Measurements from ENCODE around the gene ZNF654. TPM values are rescaled to one million over a fixed set of nuclear protein-coding genes. Genes with fewer than 3 reads are reported as not detected.
"Not testable (repeated sequence)": the region's sequence is repeated elsewhere in the genome, so short reads cannot be mapped to it uniquely, and the experiment has no call there.

ZNF654 gene
- total RNA-seq, 2 experiments from 2014 or later = 5.6 to 18.5 TPM

- POLR2A ChIA-PET = interaction anchor here (0.9 kb wide), 1 partner anchor 18 kb away, joined by 3 read pairs; no protein-coding TSS in a partner anchor
- Histone ChIP-seq H3K9me2 (ENCODE audit: insufficient read depth, low read length) (no peaks in the 10 kb centered on the region), H3K79me2 (ENCODE audit: insufficient read depth, low read depth, low read length) (no peaks in the 10 kb centered on the region), H3K9me3 (ENCODE audit: low read length) (no peaks in the 10 kb centered on the region), H2AFZ (ENCODE audit: low read length) (no peak overlapping the region), H3K4me3 (ENCODE audit: low read depth, low read length, poor library complexity, severe bottlenecking) (no peak overlapping the region), H3K4me2 (ENCODE audit: low read length) (no peak overlapping the region), H3K36me3 (ENCODE audit: insufficient read depth, low read length) (no peaks in the 10 kb centered on the region), H3K4me1 (ENCODE audit: insufficient read depth, low read length, poor library complexity, severe bottlenecking) (no peaks in the 10 kb centered on the region), H3K27ac (ENCODE audit: low read depth, low read length, poor library complexity, severe bottlenecking) (no peak overlapping the region), H4K20me1 (ENCODE audit: insufficient read depth, low read length) (no peaks in the 10 kb centered on the region)
- TF ChIP-seq CTCF (conservative IDR thresholded peaks at IDR 0.05; ENCODE audit: low read length) (no peak), EZH2phosphoT487 (IDR thresholded peaks at IDR 0.05; ENCODE audit: borderline replicate concordance, low read depth, low read length) (no peak)
- intact Hi-C loops (cut with micrococcal nuclease; ENCODE audit: unreplicated experiment) = no loop called here
- CTCF ChIA-PET (ENCODE audit: unreplicated experiment) = no interaction called here
- DNase-seq (ENCODE audit: low spot score) = no peak
- BruUV-seq (replicated peaks) = no TSS peak
Observed at GRCh38 chr3:88013592-88013991, 45.5 kb upstream of the ZNF654 start.

- H3K9me3 ChIP-seq (ENCODE audit: low read length); H3K9me2 ChIP-seq (ENCODE audit: insufficient read depth, low read length); intact Hi-C loops (cut with micrococcal nuclease; ENCODE audit: unreplicated experiment); H3K79me2 ChIP-seq (ENCODE audit: insufficient read depth, low read depth, low read length); H3K4me3 ChIP-seq (ENCODE audit: low read depth, low read length, poor library complexity, severe bottlenecking); BruUV-seq (replicated peaks); H3K36me3 ChIP-seq (ENCODE audit: insufficient read depth, low read length); POLR2A ChIA-PET; CTCF ChIA-PET (ENCODE audit: unreplicated experiment); H3K27ac ChIP-seq (ENCODE audit: low read depth, low read length, poor library complexity, severe bottlenecking); DNase-seq (ENCODE audit: low spot score); H3K4me1 ChIP-seq (ENCODE audit: insufficient read depth, low read length, poor library complexity, severe bottlenecking); H4K20me1 ChIP-seq (ENCODE audit: insufficient read depth, low read length); H3K4me2 ChIP-seq (ENCODE audit: low read length); H2AFZ ChIP-seq (ENCODE audit: low read length): not testable (repeated sequence)
Observed at GRCh38 chr3:88015656-88016055, 43.4 kb upstream of the ZNF654 start.

- H3K4me1 ChIP-seq (ENCODE audit: insufficient read depth, low read length, poor library complexity, severe bottlenecking) = no peaks in the 10 kb centered on the region
- no peaks in the 10 kb centered on the region for H3K36me3 ChIP-seq (ENCODE audit: insufficient read depth, low read length)
- H3K4me3 ChIP-seq (ENCODE audit: low read depth, low read length, poor library complexity, severe bottlenecking) = no peak overlapping the region
- intact Hi-C loops (cut with micrococcal nuclease; ENCODE audit: unreplicated experiment) = no loop called here
- no peak overlapping the region for H2AFZ ChIP-seq (ENCODE audit: low read length)
- no TSS peak for BruUV-seq (replicated peaks)
- ChIA-PET POLR2A (interaction anchor here (0.5 to 1.4 kb wide), 5 partner anchors 10 to 150 kb away, joined by 3 read pairs; no protein-coding TSS in a partner anchor), CTCF (ENCODE audit: unreplicated experiment) (interaction anchor here (0.8 kb wide), 1 partner anchor 14 kb away, joined by 3 read pairs; no protein-coding TSS in a partner anchor)
- no peak overlapping the region for H3K27ac ChIP-seq (ENCODE audit: low read depth, low read length, poor library complexity, severe bottlenecking)
- H3K9me2 ChIP-seq (ENCODE audit: insufficient read depth, low read length) = no peaks in the 10 kb centered on the region
- H4K20me1 ChIP-seq (ENCODE audit: insufficient read depth, low read length) = no peaks in the 10 kb centered on the region
- H3K9me3 ChIP-seq (ENCODE audit: low read length) = no peaks in the 10 kb centered on the region
- H3K79me2 ChIP-seq (ENCODE audit: insufficient read depth, low read depth, low read length) = no peaks in the 10 kb centered on the region
- TF ChIP-seq EZH2phosphoT487 (IDR thresholded peaks at IDR 0.05; ENCODE audit: borderline replicate concordance, low read depth, low read length) (no peak), CTCF (conservative IDR thresholded peaks at IDR 0.05; ENCODE audit: low read length) (no peak)
- H3K4me2 ChIP-seq (ENCODE audit: low read length) = no peak overlapping the region
- DNase-seq (ENCODE audit: low spot score) = no peak
Observed at GRCh38 chr3:88019024-88019423, 40.0 kb upstream of the ZNF654 start.

All from OCI-LY7 (cell line).